GM12878 (cell line): ENCODE data around the gene LRRC4B. TPM values are rescaled to one million over a fixed set of nuclear protein-coding genes. Genes with fewer than 3 reads are reported as not detected.

Source experiments
- BCL11A ChIP-seq: IDR thresholded peaks from 2 replicates; pipeline ENCODE4 v1.6.1; 2011; ENCODE audit warnings: low read depth, low read length
- BCLAF1 ChIP-seq: fragments of 450-650 bp; IDR thresholded peaks from 2 replicates; pipeline ENCODE4 v1.6.1; 2017; ENCODE audit warnings: antibody characterized with exemption, mild to moderate bottlenecking, moderate library complexity
- E2F4 ChIP-seq: IDR thresholded peaks from 2 replicates; pipeline ENCODE4 v1.6.1; 2012; ENCODE audit warnings: low read depth, low read length, improper control_type of control experiment
- FOXK2 ChIP-seq: fragments of 450-650 bp; IDR thresholded peaks from 2 replicates; pipeline ENCODE4 v1.6.1; 2017; ENCODE audit warnings: mild to moderate bottlenecking, moderate library complexity
- NFYB ChIP-seq: IDR thresholded peaks from 2 replicates; pipeline ENCODE4 v1.6.1; 2011; ENCODE audit warnings: low read depth, mild to moderate bottlenecking, low read length, improper control_type of control experiment, moderate library complexity; ENCODE audit not compliant: insufficient read depth
- PAX8 ChIP-seq: fragments of 450-650 bp; IDR thresholded peaks from 2 replicates; pipeline ENCODE4 v1.6.1; 2017; ENCODE audit warnings: mild to moderate bottlenecking, moderate library complexity
- RELB ChIP-seq: fragments of 450-650 bp; IDR thresholded peaks from 2 replicates; pipeline ENCODE4 v1.6.1; 2017; ENCODE audit warnings: low read depth, mild to moderate bottlenecking, moderate library complexity
- SP1 ChIP-seq: IDR thresholded peaks from one replicate; pipeline ENCODE4 v1.6.1; 2011; ENCODE audit warnings: low read depth, low read length
- YY1 ChIP-seq: IDR thresholded peaks from 2 replicates; pipeline ENCODE4 v1.6.1; 2011; ENCODE audit warnings: low read depth, mild to moderate bottlenecking, low read length
- ZBTB11 ChIP-seq: fragments of 450-650 bp; formaldehyde crosslinking; IDR thresholded peaks from 2 replicates; pipeline ENCODE4 v1.5.0; 2022; ENCODE audit warnings: mild to moderate bottlenecking, missing genetic modification characterization
- polyA plus RNA-seq, 11 experiments: library from polyadenylated mRNA; depleted of rRNA in 4 of 11; unstranded in 6 of 11; stranded (reverse) in 5 of 11; fragments of >200 nt; fragmentation: Nextera tagmentation in 4 of 11; fragmentation: Illumina TruSeq in 1 of 11; extraction: Ambion mirVana in 4 of 11; extraction: Trizol in 1 of 11; gene quantifications; 1 replicate in 1 of 11; 2 replicates in 10 of 11; pipeline versions ENCODE4 v1.2.1 to v1.2.3, GENCODE V29; 2011 to 2016; ENCODE audit warnings: inconsistent platforms in 2 of 11, missing spikeins in 2 of 11, low read depth in 1 of 11
- total RNA-seq, 4 experiments: library from RNA; depleted of rRNA in 3 of 4; stranded (reverse); fragments of >200 nt in 3 of 4; fragmentation: Illumina TruSeq in 1 of 4; extraction: Trizol in 1 of 4; gene quantifications; 2 replicates each; pipeline versions ENCODE4 v1.2.1 to v1.2.3, GENCODE V29; 2013 to 2021

LRRC4B gene
- total and polyA plus RNA-seq, 10 of the 15 experiments (the other 5 are each of a cell fraction or from before 2014, with no cell fraction given), result 0.14 TPM; not detected in 9

- TF ChIP-seq RELB (no peak), YY1 (no peak), BCL11A (no peak), SP1 (no peak), FOXK2 (no peak), NFYB (no peak), E2F4 (no peak), PAX8 (no peak), ZBTB11 (no peak), BCLAF1 (no peak)
Observed at GRCh38 chr19:50507376-50507775, 60.9 kb downstream of the LRRC4B start (continued).
